EH (cell line): ENCODE measurements around the gene CMTR2.

Experiments
- DNase-seq: peaks from one replicate; pipeline ENCODE4 v3.0.0-alpha.2; 2015; ENCODE audit warnings: low read depth

The CMTR2 gene

DNA sequence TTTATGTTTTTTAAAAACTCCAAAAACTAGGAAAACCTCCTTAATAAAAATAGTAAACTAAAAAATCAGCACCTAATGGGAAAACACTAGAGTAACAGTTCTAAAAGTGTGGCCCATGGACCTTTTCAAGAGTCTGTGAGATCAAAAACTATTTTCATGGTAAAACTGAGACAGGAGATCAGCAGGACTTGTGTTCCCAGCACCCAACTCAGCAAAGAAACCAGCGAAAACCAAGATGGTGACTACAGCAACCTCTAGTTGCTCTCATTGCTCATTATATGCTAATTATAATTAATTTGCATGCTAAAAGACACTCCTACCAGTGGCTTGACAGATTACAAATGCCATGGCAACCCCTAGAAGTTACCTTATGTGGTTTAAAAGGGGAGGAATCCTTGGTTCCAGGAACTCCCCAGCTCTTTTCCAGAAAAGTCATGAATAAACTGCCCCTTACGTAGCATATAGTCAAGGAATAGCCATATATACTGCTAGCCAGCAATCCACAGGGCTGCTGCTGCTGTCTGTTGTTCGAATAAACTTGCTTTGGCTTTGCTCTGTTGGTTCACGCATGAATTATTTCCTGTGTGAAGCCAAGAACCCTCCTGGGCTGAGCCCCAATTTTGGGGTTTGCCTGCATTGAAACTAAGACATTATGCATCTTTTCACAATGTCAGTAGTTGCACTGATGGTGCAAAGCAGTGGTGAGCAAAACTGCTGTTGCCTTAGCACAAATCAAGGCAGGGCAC lies 12.4 kb downstream of the CMTR2 start:
- DNase-seq, result no peak

DNA sequence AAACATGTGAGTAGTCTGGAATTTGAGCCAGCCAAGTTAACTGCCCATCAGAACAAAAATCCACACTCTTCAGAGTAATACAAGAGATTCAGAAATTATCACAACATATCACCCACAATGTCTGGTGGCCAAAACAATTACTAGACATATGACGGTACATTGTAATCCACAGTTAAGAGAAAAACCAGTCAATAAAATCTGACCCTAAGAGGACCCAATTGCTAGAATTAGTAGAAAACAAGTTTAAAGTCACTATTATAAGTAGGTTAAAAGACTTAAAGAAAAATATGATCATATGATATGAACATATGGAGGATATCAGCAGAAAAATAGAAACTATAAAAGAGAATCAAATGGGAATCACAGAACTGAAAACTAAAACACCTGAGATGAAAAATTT lies 15.8 kb downstream of the CMTR2 start:
- no peak for DNase-seq

DNA sequence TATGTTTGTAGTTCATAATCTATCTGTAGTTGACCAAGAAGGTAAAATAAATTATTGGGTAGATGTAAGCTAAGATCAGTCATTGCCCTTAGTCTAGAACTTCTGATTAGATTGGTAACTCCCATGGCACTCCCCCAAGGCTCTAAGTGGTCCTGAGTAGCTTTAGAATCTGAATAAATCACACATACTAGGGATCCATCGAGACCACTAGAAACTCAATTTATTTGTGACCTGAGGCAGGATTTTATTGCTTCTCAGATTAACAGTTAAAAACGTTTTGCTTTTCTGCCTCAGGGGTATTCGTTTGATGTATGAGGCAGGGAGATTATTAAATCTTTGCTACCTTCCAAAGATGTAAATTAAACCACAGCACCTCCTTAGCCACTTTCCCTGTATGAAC lies 24.9 kb downstream of the CMTR2 start:
- DNase-seq, result no peak

DNA sequence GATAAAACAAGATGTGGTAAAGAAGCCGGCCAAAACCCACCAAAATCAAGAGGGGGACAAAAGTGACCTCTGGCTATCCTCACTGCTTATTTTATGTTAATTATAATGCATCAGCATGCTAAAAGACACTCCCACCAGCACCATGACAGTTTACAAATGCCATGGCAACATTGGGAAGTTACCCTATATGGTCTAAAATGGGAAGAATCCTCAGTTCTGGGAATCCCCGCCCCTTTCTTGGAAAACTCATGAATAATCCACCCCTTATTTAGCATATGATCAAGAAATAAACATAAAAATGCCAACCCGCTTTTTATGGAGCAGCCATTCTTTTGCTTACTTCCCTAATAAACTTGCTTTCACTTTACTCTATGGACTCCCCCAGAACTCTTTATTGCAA lies 25.6 kb downstream of the CMTR2 start:
- peak; percentile 4 for DNase-seq

DNA sequence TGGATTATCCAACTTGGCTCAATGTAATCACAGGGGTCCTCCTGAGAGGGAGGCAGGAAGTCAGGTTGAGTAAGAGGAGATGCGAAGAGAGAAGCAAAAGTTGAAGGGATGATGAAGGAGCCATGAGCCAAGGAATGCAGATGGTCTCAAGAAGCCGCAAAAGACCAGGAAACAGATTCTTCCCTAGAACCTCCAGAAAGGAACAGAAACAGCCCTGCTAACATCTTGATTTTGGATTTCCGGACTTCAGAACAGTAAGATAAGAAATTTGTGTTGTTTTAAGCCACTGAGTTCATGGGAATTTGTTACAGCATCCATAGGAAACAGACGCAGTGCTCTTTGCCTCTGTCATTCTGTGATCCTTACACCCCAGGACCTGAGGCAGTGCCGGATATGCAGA lies 26.8 kb downstream of the CMTR2 start:
- DNase-seq, result no peak

DNA sequence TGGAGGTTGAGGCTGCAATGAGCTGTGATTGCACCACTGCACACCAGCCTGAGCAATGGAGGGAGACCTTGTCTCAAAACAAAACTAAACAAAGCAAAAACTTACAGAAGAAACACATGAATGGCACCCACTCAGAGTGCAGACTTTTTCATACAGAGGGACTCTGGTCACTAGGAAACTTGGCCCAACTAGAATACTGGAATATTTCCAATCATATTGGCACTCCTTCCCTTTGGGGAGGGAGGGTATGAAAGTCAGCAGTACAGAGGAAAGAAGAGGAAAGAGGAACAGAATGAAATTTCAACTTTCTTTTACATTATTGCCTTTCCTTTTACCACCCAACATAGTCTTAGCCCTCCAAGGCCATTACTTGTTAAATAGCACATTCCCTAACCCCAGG lies 28.2 kb downstream of the CMTR2 start:
- DNase-seq, result no peak

DNA sequence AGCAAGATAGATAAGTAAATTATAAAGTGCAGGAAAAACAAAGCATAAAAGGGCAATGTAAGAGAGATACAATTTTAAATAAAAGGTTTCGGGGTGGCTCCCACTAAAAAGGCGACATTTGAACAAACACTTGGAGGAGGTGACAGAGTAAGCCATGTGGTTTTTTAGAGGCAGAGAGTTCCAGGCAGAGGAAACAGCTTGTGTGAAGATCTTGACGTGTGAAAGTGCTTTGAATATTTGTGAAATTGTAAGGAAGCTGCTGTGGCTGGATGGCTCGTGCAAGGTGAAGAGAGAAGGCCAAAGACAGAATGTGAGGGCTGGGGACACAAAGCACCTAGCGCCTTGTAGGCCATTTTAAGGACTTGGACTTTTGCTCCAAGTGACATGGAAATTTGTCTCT lies 30.1 kb downstream of the CMTR2 start:
- no peak for DNase-seq

DNA sequence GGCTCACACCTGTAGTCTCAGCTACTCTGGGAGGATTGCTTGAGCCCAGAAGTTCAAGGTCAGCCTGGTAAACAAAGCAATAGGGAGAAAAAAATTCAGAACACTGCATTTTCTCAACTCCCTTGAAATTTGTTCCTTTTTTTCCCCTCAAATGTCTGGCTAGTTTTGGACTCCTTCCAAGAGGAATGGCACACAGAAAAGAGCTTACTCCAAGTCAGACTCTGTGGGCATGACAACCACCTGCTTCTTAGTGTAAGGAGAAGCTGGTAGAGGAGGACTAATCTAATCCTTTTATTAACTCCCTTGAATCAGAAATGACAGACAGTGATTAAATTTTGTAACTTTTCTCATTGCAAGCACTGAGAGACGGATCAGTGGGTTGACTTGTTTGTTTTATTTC lies 30.8 kb downstream of the CMTR2 start:
- no peak for DNase-seq

DNA sequence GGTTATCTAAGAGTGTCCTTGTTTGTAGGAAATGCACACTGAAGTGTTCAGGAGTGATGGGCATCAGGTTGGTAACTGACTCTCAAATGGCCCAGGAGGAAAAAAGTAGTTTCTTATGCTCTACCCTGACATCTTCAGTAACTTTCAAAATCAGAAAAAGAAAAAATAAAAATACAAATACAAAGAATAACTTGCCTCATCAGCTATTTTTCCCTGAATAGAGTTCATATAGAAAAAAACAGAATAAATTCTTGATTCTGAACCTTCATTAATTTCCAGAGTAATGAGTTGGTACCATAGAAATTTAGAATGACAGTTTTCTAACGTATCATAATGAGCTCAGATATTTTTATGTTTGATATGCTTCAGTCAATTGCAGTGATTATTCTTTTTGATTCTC lies 31.4 kb downstream of the CMTR2 start:
- DNase-seq, result no peak

DNA sequence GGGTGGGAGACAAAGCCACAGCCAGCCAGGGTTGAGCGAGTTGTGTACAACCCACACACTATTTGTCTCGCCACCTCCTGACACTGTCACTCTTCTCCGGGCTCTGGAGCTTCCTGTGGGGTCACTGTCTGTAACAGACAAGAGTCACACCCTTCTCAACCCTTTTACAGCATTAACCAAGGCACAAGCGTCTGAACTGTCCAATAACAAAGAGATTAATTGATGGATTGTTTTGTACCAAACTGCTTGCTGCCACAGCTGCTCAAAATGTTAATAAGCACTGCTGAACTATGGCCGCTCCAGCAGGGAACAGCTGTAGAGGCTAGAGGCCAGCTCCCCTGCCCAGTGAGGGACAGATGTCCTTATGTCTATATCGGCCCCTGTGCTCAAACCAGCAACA lies 33.5 kb downstream of the CMTR2 start:
- DNase-seq, result no peak

DNA sequence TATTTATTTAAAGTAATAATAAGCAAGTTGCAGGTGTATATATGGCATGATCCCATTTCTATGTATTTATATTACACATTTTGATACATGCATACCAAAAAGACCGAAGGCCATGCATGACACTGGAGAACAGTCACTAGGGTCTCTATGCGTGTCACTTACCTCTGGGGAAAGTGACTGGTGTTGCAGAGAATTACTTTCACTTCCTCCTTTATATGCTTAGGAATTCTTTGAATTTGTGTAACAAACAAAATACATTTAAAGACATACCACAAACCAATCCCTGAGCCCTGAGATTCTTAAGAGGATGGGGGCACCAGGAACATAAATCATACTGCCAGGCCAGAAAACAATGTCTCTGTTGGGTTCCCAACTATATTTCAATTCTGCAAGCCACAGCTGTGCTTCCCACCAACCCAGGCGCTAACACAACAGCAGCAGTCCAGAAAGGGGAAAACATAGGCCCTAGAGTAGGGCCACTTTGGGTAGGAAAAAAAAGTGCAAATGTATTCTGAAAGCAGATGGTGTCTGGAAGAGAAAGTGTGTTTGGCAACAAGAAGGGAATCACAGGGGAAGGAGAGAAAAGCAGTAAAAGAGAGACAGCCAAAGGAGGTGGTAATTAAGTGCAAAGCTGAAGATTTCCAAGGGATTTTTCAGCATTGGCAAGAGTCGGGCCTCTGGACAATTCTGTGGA lies 34.2 kb downstream of the CMTR2 start:
- no peak for DNase-seq

DNA sequence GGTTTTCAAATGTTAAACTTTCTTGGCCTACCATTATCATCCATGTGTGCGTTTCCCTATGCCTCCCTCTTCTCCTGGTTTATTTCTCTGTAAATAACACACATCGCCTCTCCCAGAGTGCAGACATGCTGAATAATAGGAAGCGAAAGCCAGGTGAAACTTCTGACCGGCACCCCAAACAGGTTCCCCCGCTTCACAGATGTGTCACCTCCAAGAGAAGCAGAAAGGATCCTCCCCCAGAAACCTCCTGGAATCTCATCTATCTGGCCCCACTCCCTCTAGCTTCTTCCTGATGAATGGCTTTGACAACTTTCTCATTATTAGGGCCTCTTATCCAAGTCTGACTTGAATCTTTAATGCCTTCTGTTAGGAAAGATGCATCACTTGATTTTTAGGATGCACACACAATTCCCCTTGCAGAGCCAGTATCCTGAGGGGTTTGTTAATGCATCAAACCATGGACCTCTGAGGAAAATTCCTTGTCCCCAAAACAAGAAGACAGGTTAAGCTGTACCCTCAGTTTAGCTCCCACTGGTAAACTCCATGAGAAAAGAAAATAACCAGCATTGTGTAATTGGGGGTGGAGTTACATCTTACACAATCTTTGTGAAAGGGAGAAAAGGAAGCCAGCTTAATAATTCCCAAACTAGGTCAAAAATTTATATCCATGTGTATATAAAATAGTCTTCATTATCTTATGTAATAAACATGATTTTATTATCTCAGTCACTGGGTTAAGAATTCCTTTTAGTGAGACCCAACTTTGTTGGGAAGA lies 38.6 kb downstream of the CMTR2 start:
- no peak for DNase-seq

DNA sequence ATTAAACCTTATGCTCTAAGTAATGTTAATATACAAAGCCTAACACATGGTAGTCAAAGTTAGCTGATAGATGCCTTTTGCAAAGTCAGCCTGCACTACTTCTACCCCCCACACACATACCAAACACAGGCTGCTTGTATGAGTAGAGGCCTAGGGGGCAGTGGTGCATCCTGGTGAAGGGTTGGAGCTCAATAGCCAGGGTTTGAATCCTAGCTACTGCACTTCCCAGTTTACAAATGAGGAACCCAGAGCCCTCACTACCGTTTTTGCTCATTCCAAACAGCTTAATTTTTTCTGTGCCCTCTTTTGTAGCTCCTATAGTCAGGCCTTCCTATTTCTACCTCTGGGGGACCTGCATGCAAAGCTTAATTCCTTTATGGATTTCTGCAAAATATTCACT lies 39.8 kb downstream of the CMTR2 start:
- no peak for DNase-seq

DNA sequence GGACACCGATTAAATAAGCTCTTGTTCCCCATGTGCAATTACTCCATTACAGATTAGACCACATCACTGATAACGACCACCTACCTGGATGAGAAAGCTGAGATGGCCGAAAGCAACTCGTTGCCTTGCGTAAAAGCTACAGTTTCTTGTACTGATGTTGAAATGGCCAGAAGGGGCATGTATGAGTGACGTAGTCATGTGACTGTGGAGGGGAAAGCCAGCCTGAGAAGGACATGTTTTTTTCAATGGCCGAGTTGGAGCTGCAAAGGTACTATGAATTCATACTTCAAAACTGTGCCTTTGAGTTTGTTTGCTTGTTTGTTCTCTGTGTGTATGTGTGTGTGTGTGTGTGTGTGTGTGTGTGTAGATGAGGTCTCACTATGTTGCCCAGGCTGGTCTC lies 41.7 kb downstream of the CMTR2 start:
- DNase-seq, result no peak

DNA sequence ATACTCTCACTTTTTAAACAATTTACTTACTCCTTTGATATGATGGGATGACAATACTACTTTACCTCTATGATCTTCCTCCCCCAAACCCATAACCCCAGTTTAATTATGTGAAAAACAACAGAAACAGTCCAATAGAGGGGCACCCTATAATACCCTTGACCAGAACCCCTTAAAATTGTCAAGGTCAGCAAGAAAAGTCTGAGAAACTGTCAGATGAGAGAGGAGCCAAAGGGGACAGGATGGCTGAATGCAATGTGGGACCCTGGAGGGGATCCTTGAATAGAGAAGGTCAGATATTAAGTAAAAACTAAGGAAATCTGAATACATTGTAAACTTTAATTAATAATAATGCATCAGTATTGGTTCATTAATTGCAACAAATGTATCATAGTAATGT lies 42.9 kb downstream of the CMTR2 start:
- DNase-seq, result no peak

DNA sequence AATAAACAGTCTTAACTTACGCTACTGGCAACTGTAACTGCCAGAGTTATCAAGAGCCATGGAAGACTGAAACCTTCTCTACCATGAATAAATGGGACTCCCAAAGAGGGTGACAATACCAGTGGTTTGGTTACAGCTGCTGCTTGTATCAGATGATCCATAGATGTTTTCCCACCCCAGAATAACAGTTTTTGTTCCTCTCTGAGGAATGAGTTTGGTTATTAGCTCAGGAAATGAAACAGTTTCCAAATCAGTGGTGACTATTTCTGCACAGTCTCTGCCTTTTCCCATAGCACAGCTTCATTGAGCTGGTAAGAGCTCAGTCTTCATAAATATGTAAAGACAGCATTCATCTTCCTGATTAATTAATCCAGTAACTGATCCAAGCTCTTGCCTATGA lies 44.7 kb downstream of the CMTR2 start:
- DNase-seq, result no peak

DNA sequence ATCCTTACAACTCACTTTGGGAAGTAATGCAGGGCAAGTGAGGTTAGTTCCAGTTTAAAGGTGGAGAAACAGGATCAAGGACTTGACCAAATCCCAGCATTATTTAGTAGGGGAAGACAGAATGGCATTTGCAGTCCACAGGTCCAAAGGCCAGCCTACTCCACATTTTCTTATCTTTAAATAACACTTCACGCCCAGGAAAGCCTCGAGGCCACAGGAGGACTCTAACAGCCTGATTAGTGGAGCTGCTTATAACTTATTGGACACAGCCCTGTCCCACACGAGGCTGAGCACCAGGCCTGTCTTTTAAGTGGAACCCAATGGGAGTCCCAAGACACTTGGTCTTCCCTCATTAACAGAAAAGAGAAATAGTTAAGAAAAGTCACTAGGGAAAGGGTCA lies 46.6 kb downstream of the CMTR2 start:
- no peak for DNase-seq

DNA sequence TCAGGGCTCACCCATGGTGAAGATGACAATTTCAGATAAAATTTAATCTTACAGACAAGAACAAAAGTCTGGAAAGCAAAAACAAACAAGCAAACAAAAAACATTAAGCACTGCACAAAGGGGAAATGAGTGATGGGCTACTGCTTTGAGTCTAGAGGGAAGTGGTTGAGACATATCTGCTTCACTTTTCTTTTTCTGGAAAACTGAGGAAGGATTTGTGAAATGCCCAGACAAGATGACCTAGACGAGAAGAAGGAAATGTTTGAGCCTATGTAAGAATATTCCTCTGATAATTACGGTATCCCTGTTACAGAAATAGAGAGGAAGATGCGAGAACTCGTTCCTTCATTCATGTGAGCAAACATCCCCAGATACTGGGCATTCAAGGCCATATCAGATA lies 47.2 kb downstream of the CMTR2 start:
- DNase-seq, result no peak
